Calu3 (cell line): ENCODE data around the gene RPS6KA5. TPM values are rescaled to one million over a fixed set of nuclear protein-coding genes. Genes with fewer than 3 reads are reported as not detected.

Source experiments
- BruUV-seq: library from RNA; stranded (reverse); fragments of 400-500 nt; replicated peaks from 2 replicates; lab custom pipeline; 2021; lab: Mats Ljungman, UMichigan
- CTCF ChIA-PET: fragments of 300-600 bp; sonication (Branson Sonifier 250); formaldehyde crosslinking; loops from one replicate; lab custom pipeline; 2022; ENCODE audit warnings: antibody characterized with exemption; lab: Charles Lee
- DNase-seq: peaks from one replicate; pipeline ENCODE4 v3.0.0; 2022
- H3K27ac Mint-ChIP-seq: one replicate; pipeline ENCODE4 v1.8.0; 2022; ENCODE audit warnings: mixed read lengths; ENCODE audit not compliant: unreplicated experiment
- H3K27me3 Mint-ChIP-seq: one replicate; pipeline ENCODE4 v1.8.0; 2022; ENCODE audit warnings: mixed read lengths; ENCODE audit not compliant: unreplicated experiment
- H3K36me3 Mint-ChIP-seq: one replicate; pipeline ENCODE4 v1.8.0; 2022; ENCODE audit warnings: mild to moderate bottlenecking, moderate library complexity, mixed read lengths; ENCODE audit not compliant: insufficient read depth, unreplicated experiment
- H3K4me1 Mint-ChIP-seq: one replicate; pipeline ENCODE4 v1.8.0; 2022; ENCODE audit warnings: mild to moderate bottlenecking, low read depth, mixed read lengths; ENCODE audit not compliant: unreplicated experiment
- H3K4me3 Mint-ChIP-seq: one replicate; pipeline ENCODE4 v1.8.0; 2022; ENCODE audit warnings: mild to moderate bottlenecking, low read depth, moderate library complexity, mixed read lengths; ENCODE audit not compliant: unreplicated experiment
- H3K9me3 Mint-ChIP-seq: one replicate; pipeline ENCODE4 v1.8.0; 2022; ENCODE audit warnings: low read depth, mixed read lengths; ENCODE audit not compliant: unreplicated experiment
- intact Hi-C: fragments of 100-400 bp; cut with micrococcal nuclease; formaldehyde crosslinking; loops from one replicate; pipeline ENCODE4 v1.10.0; 2022; ENCODE audit not compliant: unreplicated experiment
- total RNA-seq: library from RNA; stranded (reverse); gene quantifications from 2 replicates; pipeline ENCODE4 v1.2.3, GENCODE V29; 2022
- TF ChIP-seq, protein P1 (sequence below): fragments of 200-600 bp; IDR thresholded peaks from one replicate; pipeline ENCODE4 v1.8.0; 2022; ENCODE audit warnings: antibody characterized with exemption; ENCODE audit not compliant: unreplicated experiment

The RPS6KA5 gene
- total RNA-seq, 1 experiment from 2014 or later: 10.3 TPM

DNA sequence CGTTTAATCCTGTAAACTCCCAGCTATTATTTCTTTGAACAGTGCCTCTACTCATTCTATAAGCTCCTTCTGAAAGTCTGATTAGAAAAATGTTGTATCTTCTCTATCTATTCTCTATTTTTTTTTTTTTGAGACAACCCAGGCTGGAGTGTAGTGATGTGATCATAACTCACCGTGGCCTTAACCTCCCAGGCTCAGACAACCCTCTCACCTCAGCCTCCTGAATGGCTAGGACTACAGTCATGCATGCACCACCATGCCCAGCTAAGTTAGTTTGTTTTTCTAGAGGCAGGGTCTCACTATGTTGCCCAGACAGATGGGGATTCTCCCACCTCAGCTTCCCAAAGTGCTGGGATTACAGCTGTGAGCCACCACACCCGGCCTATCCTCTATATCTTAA lies 66.6 kb downstream of the RPS6KA5 start:
- no peak overlapping the region for H3K27ac Mint-ChIP-seq
- no peaks in the 10 kb centered on the region for H3K9me3 Mint-ChIP-seq
- no peaks in the 10 kb centered on the region for H3K27me3 Mint-ChIP-seq
- CTCF ChIA-PET: interaction anchor here (0.7 kb wide), 1 partner anchor 417 kb away, joined by 4 read pairs; no protein-coding TSS in a partner anchor
- DNase-seq: no peak
- H3K36me3 Mint-ChIP-seq: no peaks in the 10 kb centered on the region
- no peak overlapping the region for H3K4me3 Mint-ChIP-seq
- no TSS peak for BruUV-seq
- H3K4me1 Mint-ChIP-seq: no peaks in the 10 kb centered on the region
- TF ChIP-seq, protein P1, sequence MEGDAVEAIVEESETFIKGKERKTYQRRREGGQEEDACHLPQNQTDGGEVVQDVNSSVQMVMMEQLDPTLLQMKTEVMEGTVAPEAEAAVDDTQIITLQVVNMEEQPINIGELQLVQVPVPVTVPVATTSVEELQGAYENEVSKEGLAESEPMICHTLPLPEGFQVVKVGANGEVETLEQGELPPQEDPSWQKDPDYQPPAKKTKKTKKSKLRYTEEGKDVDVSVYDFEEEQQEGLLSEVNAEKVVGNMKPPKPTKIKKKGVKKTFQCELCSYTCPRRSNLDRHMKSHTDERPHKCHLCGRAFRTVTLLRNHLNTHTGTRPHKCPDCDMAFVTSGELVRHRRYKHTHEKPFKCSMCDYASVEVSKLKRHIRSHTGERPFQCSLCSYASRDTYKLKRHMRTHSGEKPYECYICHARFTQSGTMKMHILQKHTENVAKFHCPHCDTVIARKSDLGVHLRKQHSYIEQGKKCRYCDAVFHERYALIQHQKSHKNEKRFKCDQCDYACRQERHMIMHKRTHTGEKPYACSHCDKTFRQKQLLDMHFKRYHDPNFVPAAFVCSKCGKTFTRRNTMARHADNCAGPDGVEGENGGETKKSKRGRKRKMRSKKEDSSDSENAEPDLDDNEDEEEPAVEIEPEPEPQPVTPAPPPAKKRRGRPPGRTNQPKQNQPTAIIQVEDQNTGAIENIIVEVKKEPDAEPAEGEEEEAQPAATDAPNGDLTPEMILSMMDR: no peak
- intact Hi-C loops: no loop called here

DNA sequence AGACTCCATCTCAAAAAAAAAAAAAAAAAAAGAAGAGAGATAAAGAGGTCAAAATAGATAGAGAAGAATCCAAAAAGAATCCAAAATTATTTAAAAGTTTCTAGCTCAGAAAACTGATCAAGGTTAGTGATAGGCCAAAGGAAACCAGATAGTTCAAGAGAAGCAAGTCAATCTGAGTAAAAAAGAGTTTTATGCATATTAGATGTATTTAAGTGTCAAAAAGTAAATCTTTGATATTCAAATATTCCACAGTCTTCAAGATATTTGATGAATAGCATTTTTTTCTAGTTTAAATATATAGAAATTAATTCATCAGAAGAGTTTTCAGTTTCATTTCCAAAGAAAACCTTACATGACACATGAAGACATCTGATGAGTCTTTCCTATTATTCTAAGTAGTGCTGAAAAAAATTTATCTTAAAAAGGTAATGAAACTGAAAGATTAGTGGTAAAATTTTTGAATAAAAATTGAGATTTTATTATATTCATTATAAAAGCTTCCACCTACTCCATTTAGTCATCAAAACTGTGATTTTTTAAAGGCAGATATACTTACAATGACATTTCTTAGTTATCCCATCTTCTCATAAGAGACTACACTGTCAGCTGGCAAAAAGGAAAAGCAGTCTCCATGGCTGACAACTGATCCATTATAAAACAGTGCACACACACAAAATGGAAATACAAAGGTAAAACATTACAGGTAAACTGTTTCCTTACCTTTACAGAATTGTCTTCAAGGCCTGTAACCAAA lies 68.6 kb downstream of the RPS6KA5 start:
- TF ChIP-seq, protein P1: no peak
- no peak for DNase-seq
- CTCF ChIA-PET: no interaction called here
- Mint-ChIP-seq H3K4me1 (no peaks in the 10 kb centered on the region), H3K36me3 (no peaks in the 10 kb centered on the region), H3K27ac (no peak overlapping the region), H3K27me3 (no peaks in the 10 kb centered on the region), H3K9me3 (no peaks in the 10 kb centered on the region), H3K4me3 (no peak overlapping the region)
- no TSS peak for BruUV-seq
- intact Hi-C loops: no loop called here

DNA sequence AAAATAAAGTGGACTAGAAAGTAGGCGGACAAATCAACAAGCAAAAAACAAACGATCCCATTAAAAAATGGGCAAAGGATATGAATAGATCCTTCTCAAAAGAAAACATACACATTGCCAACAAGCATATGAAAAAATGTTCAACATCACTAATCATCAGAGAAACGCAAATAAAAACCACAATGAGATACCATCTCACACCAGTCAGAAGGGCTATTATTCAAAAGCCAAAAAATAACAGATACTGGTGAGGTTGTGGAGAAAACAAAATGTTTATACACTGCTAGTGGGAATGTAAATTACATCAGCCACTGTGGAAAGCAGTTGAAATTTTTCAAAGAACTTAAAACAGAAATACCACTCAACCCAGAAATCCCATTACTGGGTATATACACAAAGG lies 70.3 kb downstream of the RPS6KA5 start:
- intact Hi-C loops: no loop called here
- no peak for DNase-seq
- CTCF ChIA-PET: no interaction called here
- Mint-ChIP-seq H3K9me3 (no peaks in the 10 kb centered on the region), H3K27ac (no peak overlapping the region), H3K27me3 (no peaks in the 10 kb centered on the region), H3K4me1 (no peaks in the 10 kb centered on the region), H3K4me3 (no peak overlapping the region), H3K36me3 (no peaks in the 10 kb centered on the region)
- TF ChIP-seq, protein P1: no peak
- BruUV-seq: no TSS peak

DNA sequence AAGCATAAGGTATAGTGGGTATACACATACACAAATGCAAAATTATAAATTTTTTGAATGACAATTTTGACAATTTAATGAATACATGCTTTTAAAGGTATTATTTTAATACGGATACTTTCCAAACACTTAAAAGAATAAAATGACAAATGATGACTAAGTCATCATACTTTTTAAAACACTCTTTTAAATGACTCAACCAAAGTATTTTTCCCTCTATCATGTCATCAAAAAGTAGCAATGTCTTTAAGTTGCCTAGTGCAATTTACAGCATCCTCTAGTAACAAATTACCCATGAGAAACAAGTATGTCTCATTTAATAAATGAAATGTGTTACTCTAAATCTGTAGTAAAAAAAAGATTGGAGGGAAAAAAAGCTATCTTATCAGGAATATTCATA lies 73.3 kb downstream of the RPS6KA5 start:
- intact Hi-C loops: no loop called here
- Mint-ChIP-seq H3K9me3 (no peaks in the 10 kb centered on the region), H3K27ac (no peak overlapping the region), H3K27me3 (no peaks in the 10 kb centered on the region), H3K36me3 (no peaks in the 10 kb centered on the region), H3K4me1 (no peaks in the 10 kb centered on the region), H3K4me3 (no peak overlapping the region)
- TF ChIP-seq, protein P1: no peak
- CTCF ChIA-PET: no interaction called here
- BruUV-seq: no TSS peak
- no peak for DNase-seq
